GM12873 (cell line): ENCODE measurements around the gene SCAMP2.

Experiments
- TF ChIP-seq, protein P1 (sequence below): IDR thresholded peaks from 2 replicates; pipeline ENCODE4 v1.5.1; 2012; ENCODE audit warnings: low read depth, mild to moderate bottlenecking, moderate library complexity, low read length, control low read depth; ENCODE audit not compliant: insufficient read depth; ENCODE audit errors: missing control alignments

Gene SCAMP2

DNA sequence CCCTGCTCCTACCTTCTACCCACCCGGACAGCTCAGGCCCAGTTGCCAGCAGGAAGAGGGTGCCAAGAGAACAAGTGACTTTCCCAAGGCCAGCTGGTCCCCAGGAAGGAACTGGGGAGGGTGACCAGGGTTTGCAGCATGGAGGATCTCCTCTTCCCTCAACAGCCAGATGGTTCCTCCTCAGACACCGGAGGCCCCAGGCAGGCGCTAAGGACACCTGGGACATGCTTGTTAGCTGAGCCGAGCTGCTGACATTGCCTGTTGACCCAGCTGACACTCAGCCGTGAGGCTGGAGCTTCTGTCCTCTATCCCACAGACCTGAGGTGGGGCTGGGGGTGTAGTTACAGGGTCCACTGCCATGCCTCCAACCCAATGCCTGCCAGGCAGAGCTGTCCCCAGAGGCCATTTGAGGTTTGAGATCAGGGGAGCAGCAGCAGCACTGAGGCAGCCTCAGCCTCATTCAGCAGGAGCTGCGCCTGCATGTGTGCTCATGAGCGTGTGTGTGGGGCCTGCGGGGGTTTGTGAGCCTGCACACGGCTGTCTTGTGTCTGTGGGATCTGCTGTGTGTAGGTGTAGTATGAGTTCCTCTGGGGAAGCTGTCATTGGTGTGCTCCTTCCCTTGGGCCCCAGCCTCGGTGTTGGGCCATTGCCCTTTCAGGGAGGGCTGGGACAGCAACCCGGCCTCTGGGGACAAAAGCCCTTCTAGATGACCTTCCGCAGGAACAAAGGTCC is 39.6 kb downstream of the SCAMP2 start:
- TF ChIP-seq, protein P1, sequence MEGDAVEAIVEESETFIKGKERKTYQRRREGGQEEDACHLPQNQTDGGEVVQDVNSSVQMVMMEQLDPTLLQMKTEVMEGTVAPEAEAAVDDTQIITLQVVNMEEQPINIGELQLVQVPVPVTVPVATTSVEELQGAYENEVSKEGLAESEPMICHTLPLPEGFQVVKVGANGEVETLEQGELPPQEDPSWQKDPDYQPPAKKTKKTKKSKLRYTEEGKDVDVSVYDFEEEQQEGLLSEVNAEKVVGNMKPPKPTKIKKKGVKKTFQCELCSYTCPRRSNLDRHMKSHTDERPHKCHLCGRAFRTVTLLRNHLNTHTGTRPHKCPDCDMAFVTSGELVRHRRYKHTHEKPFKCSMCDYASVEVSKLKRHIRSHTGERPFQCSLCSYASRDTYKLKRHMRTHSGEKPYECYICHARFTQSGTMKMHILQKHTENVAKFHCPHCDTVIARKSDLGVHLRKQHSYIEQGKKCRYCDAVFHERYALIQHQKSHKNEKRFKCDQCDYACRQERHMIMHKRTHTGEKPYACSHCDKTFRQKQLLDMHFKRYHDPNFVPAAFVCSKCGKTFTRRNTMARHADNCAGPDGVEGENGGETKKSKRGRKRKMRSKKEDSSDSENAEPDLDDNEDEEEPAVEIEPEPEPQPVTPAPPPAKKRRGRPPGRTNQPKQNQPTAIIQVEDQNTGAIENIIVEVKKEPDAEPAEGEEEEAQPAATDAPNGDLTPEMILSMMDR, result no peak

GRCh38 chr15:74832826-74833225 is 40.3 kb downstream of the SCAMP2 start:
- TF ChIP-seq, protein P1, result no peak

DNA sequence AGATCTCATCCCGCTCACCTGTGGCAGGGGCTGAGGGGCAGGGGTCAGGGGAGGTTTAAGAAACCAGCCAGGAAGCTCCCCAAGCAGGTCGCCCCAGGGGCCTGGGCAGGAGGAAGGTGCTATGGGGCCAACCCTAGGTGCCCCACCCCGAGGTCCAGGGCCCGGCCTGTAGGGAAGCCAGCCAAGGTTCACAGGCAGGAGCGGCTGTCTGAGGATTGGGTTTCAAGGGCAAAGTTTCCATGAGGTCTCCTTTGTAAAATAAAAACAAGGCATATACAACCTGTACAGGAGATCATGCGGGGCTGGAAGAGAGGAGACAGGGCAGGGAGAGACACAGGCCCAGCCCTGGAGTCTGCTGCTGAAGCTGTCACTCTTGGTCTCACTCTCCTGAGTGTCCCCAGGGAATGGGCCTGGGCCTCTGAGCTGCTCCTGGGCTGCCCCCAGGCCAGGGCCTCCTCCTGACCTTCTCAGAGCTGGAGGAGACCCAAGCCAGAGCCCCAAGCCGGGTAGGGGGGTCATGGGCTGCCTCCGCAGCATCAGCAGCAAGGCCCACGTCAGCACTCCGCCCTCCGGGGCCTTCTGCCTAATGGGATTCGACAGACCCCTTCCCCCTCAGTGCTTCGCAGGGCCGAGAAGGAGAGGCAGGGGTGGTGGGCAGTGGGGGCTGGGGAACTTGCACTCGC is 41.2 kb downstream of the SCAMP2 start:
- TF ChIP-seq, protein P1, result no peak

DNA sequence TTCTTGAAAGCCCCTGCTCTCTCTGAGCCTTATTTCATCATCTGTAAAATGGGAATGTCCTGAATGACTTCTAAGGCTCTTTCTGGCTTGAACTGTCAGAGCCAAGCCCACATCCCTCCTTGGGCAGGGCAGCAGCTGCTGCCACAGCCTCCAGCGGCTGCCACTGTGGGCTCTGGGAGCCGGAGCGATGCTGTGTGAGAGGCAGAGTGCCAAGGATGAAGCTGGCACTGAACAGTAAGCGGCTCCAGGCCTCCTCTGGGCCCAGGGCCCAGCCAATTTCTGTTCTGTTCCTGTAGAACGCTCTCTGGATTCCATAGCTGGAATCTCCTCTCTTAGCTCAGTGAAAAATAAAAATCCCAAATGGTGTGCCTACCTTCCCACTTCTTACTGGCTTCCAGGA is 42.3 kb downstream of the SCAMP2 start:
- TF ChIP-seq, protein P1, result no peak

DNA sequence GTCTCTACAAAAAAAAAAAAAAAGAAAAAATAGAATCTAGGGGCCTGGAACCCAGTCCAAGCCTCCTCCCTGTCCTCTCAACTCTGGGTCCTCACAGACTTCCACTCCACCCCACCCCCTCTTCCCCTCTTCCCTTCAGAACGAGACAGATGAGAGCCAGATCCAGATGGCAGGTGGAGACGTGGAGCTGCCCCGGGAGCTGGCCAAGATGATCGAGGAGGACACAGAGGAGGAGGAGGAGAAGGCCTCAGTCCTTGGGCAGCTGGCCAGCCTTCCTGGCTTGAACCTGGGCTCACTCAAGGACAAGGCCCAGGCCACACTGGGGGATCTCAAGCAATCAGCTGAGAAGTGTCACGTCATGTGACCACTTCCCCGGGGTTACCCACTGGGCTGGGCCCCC is 43.2 kb downstream of the SCAMP2 start:
- TF ChIP-seq, protein P1, result no peak

DNA sequence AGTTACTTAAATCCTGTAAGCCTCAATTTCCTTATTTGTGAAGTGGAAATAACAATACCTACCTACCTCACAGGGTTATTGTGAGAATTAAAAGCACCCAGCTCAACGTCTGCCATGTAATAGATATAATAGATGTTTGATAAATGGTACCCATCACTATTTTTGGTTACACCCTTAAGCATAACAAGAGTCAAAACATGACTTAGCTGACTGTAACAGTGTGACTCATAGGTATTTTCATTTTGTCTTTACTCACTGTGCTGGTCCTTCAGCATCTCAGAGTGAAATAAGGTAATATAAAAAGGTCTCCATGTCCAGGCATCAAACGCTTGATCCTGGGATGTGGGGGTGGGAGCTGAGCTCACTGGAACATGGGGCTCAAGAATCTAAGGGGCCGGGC is 43.7 kb downstream of the SCAMP2 start:
- TF ChIP-seq, protein P1, result no peak

DNA sequence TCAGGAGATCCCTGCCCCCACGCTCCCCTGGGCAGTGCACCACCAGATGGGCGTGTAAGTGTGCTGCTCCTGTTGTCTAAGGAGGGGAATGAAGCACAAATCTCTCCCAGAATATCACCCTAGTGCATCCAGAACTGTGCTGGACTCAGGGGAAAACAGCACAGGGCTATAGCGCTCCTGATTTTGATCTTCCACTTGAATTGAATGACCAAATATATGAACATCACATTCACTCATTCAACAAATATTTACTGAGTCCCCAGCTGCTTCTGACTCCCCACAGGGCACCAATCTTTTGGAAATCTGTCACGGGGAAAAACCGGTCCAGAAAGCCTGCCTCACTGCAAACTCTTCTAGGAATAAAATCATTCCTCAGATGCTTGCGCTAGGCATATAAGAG is 44.3 kb downstream of the SCAMP2 start:
- TF ChIP-seq, protein P1, result no peak
